ENCODE measurements around the gene PEG3.

- peak; percentile 6 to 71 (median 51) for TF ChIP-seq CTCF (IDR thresholded peaks at IDR 0.05)
- peak in 1 of 2 donors; percentile 49 for TF ChIP-seq POLR2A (IDR thresholded peaks at IDR 0.05)
- no peak for TF ChIP-seq EP300 (IDR thresholded peaks at IDR 0.05)
Measured at GRCh38 chr19:56838024-56838908, 2.3 kb downstream of the PEG3 start.
